Activated CD8-positive, alpha-beta memory T cell treated with anti-CD3 and anti-CD28 coated beads, Interleukin-2, amount 50 U/mL, for 24 hours (primary cell): Measurements from ENCODE around the gene FTSJ3.
A peak's percentile ranks its signal among the peaks of the same experiment; 100 is the strongest.
"Not testable (repeated sequence)": the region's sequence is repeated elsewhere in the genome, so short reads cannot be mapped to it uniquely, and the experiment has no call there.

Experiments
- DNase-seq: peaks from one replicate; pipeline ENCODE4 v3.0.0-alpha.2; 2020; ENCODE audit errors: extremely low read depth

Gene FTSJ3, protein sequence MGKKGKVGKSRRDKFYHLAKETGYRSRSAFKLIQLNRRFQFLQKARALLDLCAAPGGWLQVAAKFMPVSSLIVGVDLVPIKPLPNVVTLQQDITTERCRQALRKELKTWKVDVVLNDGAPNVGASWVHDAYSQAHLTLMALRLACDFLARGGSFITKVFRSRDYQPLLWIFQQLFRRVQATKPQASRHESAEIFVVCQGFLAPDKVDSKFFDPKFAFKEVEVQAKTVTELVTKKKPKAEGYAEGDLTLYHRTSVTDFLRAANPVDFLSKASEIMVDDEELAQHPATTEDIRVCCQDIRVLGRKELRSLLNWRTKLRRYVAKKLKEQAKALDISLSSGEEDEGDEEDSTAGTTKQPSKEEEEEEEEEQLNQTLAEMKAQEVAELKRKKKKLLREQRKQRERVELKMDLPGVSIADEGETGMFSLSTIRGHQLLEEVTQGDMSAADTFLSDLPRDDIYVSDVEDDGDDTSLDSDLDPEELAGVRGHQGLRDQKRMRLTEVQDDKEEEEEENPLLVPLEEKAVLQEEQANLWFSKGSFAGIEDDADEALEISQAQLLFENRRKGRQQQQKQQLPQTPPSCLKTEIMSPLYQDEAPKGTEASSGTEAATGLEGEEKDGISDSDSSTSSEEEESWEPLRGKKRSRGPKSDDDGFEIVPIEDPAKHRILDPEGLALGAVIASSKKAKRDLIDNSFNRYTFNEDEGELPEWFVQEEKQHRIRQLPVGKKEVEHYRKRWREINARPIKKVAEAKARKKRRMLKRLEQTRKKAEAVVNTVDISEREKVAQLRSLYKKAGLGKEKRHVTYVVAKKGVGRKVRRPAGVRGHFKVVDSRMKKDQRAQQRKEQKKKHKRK

GRCh38 chr17:63827002-63827800 lies at the start of gene FTSJ3, which contains the start of gene PSMC5:
Gene FTSJ3 (minus strand): TSS chr17:63827663. CDS start chr17:63826902, 761 bp downstream.
Gene PSMC5 (plus strand): TSS chr17:63827431. CDS start chr17:63827491, 60 bp downstream.
- peak; percentile 91 for DNase-seq

DNA sequence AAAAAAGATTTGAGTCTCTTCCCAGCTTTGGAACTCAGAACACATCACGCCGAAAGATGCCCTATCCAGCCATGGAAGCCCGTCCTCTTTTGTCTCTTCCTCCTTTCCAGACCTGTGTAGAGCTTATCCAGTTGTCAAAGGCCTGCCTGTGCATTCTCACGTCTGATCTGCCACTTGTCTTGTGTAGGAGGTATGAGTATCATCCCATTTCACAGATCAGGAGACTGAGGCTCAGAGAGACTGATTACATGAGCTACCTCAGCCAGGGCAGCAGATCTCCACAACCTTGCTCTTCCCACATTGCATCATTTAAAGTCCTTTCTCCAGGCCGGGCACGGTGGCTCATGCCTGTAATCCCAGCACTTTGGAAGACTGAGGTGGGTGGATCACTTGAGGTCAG lies 47.2 kb upstream of the FTSJ3 start:
- DNase-seq = not testable (repeated sequence)

- DNase-seq = not testable (repeated sequence)
Measured at GRCh38 chr17:63874061-63874626, 46.7 kb upstream of the FTSJ3 start.

- DNase-seq = not testable (repeated sequence)
Measured at GRCh38 chr17:63873577-63873976, 46.1 kb upstream of the FTSJ3 start, which contains the start of gene CSH2. Gene CSH2 (minus strand): TSS chr17:63873677. CDS start chr17:63873614, 63 bp downstream.

DNA sequence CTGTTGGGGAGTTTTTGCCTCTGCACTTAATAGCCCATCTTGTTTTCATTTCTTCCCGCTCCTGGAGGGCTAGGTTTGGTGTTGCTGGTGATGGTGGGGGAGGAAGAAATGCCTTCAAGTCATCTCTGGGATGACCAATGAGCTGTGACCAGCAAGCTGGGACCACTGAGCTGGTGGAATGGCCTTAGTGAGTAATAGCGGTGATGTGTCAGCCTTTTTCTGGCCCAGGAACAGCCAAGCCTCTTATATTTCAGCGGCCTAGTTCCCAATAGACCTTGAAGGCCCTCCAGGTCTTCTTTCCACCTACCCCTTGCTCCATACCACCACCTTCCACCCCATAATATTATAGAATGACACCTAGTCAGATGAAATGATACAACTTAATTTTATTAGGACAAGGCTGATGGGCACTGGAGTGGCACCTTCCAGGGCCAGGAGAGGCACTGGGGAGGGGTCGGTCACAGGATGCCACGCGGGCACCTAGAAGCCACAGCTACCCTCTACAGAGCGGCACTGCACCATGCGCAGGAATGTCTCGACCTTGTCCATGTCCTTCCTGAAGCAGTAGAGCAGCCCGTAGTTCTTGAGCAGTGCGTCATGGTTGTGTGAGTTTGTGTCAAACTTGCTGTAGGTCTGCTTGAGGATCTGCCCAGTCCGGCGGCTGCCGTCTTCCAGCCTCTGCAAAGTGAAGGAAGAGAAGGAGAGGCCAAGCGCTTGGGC lies 44.3 kb upstream of the FTSJ3 start:
- not testable (repeated sequence) for DNase-seq

GRCh38 chr17:63870292-63870665 lies 42.8 kb upstream of the FTSJ3 start:
- DNase-seq = not testable (repeated sequence)

DNA sequence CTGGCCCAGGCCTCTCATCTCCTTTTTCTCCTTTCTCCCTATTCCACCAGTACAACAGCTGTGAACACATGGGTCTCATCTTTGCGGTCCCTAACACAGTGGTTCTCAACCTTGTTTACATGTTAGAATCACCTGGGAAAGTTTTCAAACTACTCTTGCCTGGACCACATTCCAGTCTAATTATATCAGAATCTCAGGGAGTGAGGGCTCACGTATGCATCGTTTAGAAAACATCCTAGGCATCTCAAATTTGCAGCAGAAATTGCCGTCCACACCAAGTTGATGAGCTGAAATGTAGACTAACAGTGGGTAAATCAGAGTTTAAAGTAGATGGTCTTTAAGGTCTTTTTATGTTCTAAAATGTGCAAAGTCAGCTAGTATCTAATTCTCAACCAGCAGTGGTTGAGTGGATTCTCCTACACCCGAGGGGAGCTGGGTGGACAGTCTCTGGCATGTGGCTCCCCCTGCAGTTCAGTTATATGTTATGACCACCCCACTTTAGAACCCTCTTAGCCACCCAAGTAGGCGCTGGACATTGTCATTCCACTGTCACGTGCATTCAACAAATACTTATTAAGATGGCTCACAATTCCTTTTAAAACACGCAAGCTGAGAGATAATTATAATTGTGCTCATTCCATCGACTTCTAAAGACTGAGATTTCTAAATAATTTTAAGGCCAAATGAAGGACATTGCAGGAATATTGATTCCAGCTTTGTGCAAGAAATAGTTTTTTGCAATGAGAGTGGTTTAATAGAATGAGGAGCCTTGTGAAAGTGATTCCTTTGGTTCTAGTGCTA lies 42.2 kb upstream of the FTSJ3 start:
- not testable (repeated sequence) for DNase-seq

- not testable (repeated sequence) for DNase-seq
Measured at GRCh38 chr17:63866625-63867024, 39.2 kb upstream of the FTSJ3 start.

- no peak for DNase-seq
Measured at GRCh38 chr17:63859257-63859656, 31.8 kb upstream of the FTSJ3 start.

- not testable (repeated sequence) for DNase-seq
Measured at GRCh38 chr17:63856425-63856824, 29.0 kb upstream of the FTSJ3 start.

DNA sequence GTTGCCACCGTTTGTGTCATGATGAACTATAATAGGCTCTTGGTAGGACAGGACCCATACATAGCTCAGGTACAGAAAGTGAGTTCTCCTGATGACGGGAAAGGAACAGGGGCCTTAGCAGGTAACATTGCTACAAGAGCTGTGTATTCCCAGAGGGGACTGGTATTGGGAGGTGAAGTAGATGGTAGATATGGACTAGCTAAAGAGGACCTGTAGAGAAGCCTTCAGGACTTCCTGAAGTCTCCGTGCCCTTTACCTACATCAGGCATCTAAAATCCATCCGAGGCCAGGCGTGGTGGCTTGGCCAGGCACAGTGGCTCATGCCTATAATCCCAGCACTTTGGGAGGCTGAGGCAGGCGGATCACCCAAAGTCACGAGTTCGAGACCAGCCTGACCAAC lies 27.7 kb upstream of the FTSJ3 start:
- DNase-seq = no peak

DNA sequence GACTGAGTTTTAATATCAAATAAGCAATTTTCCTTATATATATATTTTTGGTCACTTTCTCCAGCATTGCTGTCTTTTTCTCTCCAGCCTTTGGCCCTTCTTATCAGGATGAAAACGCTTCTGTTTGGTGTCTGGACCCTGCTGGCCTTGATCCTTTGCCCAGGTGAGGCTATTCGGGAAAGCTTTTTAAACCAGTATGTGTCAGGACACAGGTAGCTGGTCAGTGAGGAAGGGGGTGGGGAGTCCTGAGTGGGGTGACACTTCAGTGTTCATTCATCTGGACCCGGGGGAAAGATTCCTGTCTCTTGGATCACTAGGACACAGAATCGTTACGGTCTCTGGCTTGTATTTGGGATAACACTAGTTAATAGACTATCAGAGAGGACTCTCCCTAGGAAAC lies 27.2 kb upstream of the FTSJ3 start:
- no peak for DNase-seq

DNA sequence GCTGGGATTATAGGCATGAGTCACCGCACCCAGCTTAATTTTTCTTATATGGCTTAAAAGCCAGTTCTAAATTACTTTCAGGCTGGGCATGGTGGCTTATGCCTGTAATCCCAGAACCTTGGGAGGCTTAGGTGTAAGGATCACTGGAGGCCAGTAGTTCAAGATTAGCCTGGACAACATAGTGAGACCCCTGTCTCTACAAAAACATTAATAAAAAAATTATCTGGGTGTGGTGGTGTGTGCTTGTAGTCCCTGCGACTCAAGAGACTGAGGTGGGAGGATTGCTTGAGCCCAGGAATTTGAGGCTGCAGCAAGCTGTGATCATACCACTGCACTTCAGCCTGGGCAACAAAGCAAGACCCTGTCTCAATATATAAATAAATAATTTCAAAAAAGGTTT lies 25.8 kb upstream of the FTSJ3 start:
- DNase-seq = no peak

DNA sequence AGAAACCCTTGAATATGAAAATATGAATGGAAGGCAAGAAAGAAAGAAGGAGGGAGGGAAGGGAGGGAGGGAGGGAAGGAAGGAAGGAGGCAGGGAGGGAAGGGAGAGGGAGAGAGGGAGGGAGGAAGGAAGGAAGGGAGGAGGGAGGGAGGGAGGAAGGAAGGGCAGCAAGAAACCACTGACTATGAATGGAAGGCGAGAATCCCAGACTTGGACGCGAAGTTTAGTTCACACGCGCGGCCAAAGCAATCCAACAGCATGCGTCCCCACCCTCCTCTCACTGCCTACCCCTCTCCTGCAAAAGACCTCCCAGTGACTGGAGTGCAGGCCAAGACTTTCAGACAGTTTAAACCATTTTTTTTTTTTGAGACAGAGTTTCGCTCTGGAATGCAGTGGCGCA lies 22.9 kb upstream of the FTSJ3 start:
- no peak for DNase-seq

GRCh38 chr17:63848834-63849689 lies 21.6 kb upstream of the FTSJ3 start:
- DNase-seq = peak; percentile 89

- no peak for DNase-seq
Measured at GRCh38 chr17:63847525-63848249, 20.2 kb upstream of the FTSJ3 start.

- no peak for DNase-seq
Measured at GRCh38 chr17:63845509-63845908, 18.0 kb upstream of the FTSJ3 start.
